Astrocyte of the cerebellum (primary cell): ENCODE results near the gene EMC8.

Experiments
- DNase-seq: peaks from one replicate; pipeline ENCODE4 v3.0.0-alpha.2; 2011; ENCODE audit warnings: low read depth
- H3K4me3 ChIP-seq: 2 replicates; pipeline ENCODE4 v1.5.1; 2011; ENCODE audit warnings: mild to moderate bottlenecking, low read depth, low read length, moderate library complexity
- CTCF ChIP-seq: IDR thresholded peaks from 2 replicates; pipeline ENCODE4 v1.5.1; 2012; ENCODE audit warnings: low read length, low read depth, moderate library complexity, mild to moderate bottlenecking; ENCODE audit errors: missing control alignments
- in situ Hi-C: cut with HindIII; loops from 2 replicates; pipeline ENCODE4 v1.10.0; 2017; ENCODE audit warnings: low sequenced_read_pairs

Gene EMC8

GRCh38 chr16:85844786-85845185, 45.4 kb upstream of the EMC8 start:
- in situ Hi-C loops, result no loop called here
- no peak for DNase-seq
- no peak overlapping the region for H3K4me3 ChIP-seq
- TF ChIP-seq CTCF, result no peak

GRCh38 chr16:85844169-85844481, 44.8 kb upstream of the EMC8 start:
- no peak overlapping the region for H3K4me3 ChIP-seq
- in situ Hi-C loops, result no loop called here
- DNase-seq, result no peak
- no peak for TF ChIP-seq CTCF

GRCh38 chr16:85843471-85844168, 44.3 kb upstream of the EMC8 start:
- no peak for DNase-seq
- in situ Hi-C loops, result no loop called here
- TF ChIP-seq CTCF, result no peak
- H3K4me3 ChIP-seq, result no peak overlapping the region

GRCh38 chr16:85842848-85843247, 43.5 kb upstream of the EMC8 start:
- no peak for TF ChIP-seq CTCF
- H3K4me3 ChIP-seq, result no peak overlapping the region
- in situ Hi-C loops, result no loop called here
- DNase-seq, result no peak

- no peak for DNase-seq
- no peak for TF ChIP-seq CTCF
- no peak overlapping the region for H3K4me3 ChIP-seq
- in situ Hi-C loops, result no loop called here
Observed at GRCh38 chr16:85842435-85842834, 43.1 kb upstream of the EMC8 start.

GRCh38 chr16:85840801-85841200, 41.5 kb upstream of the EMC8 start:
- DNase-seq, result no peak
- TF ChIP-seq CTCF, result no peak
- in situ Hi-C loops, result no loop called here
- H3K4me3 ChIP-seq, result no peak overlapping the region
